Loucy (cell line): ENCODE results near the gene CKMT2.

Experiments
- H2AFZ ChIP-seq: fragments of 200-600 bp; sonication (generic); 2 replicates; pipeline ENCODE4 v1.6.0; 2016; ENCODE audit warnings: antibody characterized with exemption, mild to moderate bottlenecking, low read length, moderate library complexity
- H3F3A ChIP-seq: fragments of 200-600 bp; 2 replicates; pipeline ENCODE4 v1.6.0; 2016; ENCODE audit warnings: antibody characterized with exemption, low read depth, mild to moderate bottlenecking
- H3K27me3 ChIP-seq: fragments of 200-600 bp; sonication (generic); 2 replicates; pipeline ENCODE4 v1.6.1; 2014; ENCODE audit warnings: low read length, mild to moderate bottlenecking; ENCODE audit not compliant: insufficient read depth, poor library complexity, severe bottlenecking
- H3K36me3 ChIP-seq: fragments of 200-600 bp; sonication (generic); 2 replicates; pipeline ENCODE4 v1.6.1; 2016; ENCODE audit warnings: low read length; ENCODE audit not compliant: insufficient read depth
- H3K4me1 ChIP-seq: fragments of 200-600 bp; sonication (generic); 2 replicates; pipeline ENCODE4 v1.5.1; 2014; ENCODE audit warnings: low read length, mild to moderate bottlenecking; ENCODE audit not compliant: insufficient read depth, poor library complexity, severe bottlenecking
- H3K4me2 ChIP-seq: fragments of 200-600 bp; sonication (generic); 2 replicates; pipeline ENCODE4 v1.6.0; 2014; ENCODE audit warnings: antibody characterized with exemption, low read length, low read depth, mild to moderate bottlenecking; ENCODE audit not compliant: poor library complexity, severe bottlenecking
- H3K4me3 ChIP-seq: fragments of 200-600 bp; sonication (generic); 2 replicates; pipeline ENCODE4 v1.5.1; 2014; ENCODE audit warnings: low read length, mild to moderate bottlenecking, mixed read lengths; ENCODE audit not compliant: poor library complexity, severe bottlenecking
- H3K79me2 ChIP-seq: fragments of 200-600 bp; sonication (generic); 2 replicates; pipeline ENCODE4 v1.6.1; 2014; ENCODE audit warnings: low read length; ENCODE audit not compliant: insufficient read depth
- H3K9ac ChIP-seq: fragments of 200-600 bp; sonication (generic); 2 replicates; pipeline ENCODE4 v1.6.0; 2014; ENCODE audit warnings: mild to moderate bottlenecking, low read depth, low read length, moderate library complexity; ENCODE audit not compliant: poor library complexity, severe bottlenecking
- H3K9me2 ChIP-seq: fragments of 200-600 bp; sonication (generic); replicated peaks from 2 replicates; pipeline ENCODE4 v1.6.1; 2016; ENCODE audit warnings: low read depth, low read length, mixed read lengths
- H3K9me3 ChIP-seq: fragments of 200-600 bp; sonication (generic); 2 replicates; pipeline ENCODE4 v1.6.1; 2014; ENCODE audit warnings: mild to moderate bottlenecking, antibody characterized with exemption, low read length, low read depth; ENCODE audit not compliant: insufficient read depth
- H4K20me1 ChIP-seq: fragments of 200-600 bp; sonication (generic); 2 replicates; pipeline ENCODE4 v1.6.0; 2014; ENCODE audit warnings: antibody characterized with exemption, low read length, mild to moderate bottlenecking; ENCODE audit not compliant: insufficient read depth, poor library complexity, severe bottlenecking
- EZH2phosphoT487 ChIP-seq: fragments of 200-600 bp; IDR thresholded peaks from 2 replicates; pipeline ENCODE4 v1.6.1; 2018; ENCODE audit warnings: antibody characterized with exemption, mild to moderate bottlenecking, moderate library complexity, borderline replicate concordance
- TF ChIP-seq, protein P1 (sequence below): fragments of 200-600 bp; sonication (generic); conservative IDR thresholded peaks from 2 replicates; pipeline ENCODE4 v1.5.1; 2014; ENCODE audit warnings: mild to moderate bottlenecking, antibody characterized with exemption, low read length

The CKMT2 gene

DNA sequence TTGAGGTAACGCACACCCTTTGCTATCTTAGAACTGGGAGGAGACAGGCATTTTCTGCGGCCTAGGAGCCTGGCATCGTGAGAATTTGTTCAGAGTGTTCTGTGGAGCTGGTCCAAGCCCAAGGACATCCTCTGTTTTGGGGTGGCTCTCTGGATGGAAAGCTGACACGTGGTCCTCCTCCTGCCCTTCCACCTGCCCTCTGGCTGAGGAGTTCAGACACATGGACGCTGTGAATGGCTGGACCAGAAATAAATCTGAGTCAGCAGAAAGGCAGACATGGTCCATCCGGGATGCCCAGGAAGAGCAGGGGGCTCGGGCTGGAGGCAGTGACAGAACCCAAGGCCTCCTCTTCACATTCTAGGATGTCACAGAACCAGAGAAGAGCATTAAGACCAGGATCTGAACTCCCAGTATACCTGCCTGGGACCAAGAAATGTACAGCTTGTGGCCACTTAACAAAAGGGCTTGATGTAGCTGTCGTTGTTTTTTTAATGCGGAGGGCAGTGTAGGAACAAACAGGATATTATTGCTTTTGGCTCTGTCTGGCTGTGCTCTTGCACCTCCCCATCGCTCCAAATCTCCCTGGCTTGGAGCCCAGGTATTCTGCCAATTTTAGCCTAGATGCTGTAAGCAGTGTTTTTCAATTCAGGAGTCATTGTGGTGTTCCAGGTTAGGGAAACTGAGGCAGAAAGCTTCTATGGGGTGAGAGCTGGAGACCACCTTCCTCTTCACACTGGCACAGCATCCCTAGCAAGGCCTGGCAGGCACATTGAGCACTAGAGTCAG, 2.4 kb downstream of the CKMT2 start:
- Histone ChIP-seq H3K9me3 (no peaks in the 10 kb centered on the region), H3K4me1 (peaks cover 7% of the 10 kb centered on the region), H3K4me3 (no peak overlapping the region), H3K79me2 (no peaks in the 10 kb centered on the region), H2AFZ (no peak overlapping the region), H3K9ac (no peak overlapping the region), H4K20me1 (no peaks in the 10 kb centered on the region), H3K4me2 (no peak overlapping the region), H3K27me3 (no peaks in the 10 kb centered on the region), H3K9me2 (no peaks in the 10 kb centered on the region), H3F3A (no peaks in the 10 kb centered on the region), H3K36me3 (no peaks in the 10 kb centered on the region)
- TF ChIP-seq EZH2phosphoT487: no peak
- TF ChIP-seq, protein P1, sequence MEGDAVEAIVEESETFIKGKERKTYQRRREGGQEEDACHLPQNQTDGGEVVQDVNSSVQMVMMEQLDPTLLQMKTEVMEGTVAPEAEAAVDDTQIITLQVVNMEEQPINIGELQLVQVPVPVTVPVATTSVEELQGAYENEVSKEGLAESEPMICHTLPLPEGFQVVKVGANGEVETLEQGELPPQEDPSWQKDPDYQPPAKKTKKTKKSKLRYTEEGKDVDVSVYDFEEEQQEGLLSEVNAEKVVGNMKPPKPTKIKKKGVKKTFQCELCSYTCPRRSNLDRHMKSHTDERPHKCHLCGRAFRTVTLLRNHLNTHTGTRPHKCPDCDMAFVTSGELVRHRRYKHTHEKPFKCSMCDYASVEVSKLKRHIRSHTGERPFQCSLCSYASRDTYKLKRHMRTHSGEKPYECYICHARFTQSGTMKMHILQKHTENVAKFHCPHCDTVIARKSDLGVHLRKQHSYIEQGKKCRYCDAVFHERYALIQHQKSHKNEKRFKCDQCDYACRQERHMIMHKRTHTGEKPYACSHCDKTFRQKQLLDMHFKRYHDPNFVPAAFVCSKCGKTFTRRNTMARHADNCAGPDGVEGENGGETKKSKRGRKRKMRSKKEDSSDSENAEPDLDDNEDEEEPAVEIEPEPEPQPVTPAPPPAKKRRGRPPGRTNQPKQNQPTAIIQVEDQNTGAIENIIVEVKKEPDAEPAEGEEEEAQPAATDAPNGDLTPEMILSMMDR: no peak

DNA sequence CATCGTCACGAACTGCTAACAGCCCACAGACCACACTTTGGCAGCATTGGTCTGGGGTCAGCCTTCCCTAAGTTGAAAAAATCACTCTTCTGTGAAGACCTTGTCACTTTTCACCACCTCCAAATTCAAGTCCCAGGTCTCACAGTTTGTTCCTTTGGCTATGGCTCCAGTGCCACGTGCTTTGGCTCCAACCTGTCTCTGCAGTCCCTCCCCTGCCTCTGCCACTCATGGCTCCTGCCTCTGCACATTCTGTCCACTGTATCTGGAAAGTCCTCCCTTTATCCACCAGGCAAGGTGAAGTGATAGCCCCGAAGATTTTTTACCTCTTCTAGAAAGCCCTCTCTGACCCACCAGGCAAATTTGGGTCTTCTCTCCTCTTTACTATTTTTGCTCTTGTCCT, 5.3 kb downstream of the CKMT2 start:
- peaks cover 7% of the 10 kb centered on the region for H3K4me1 ChIP-seq
- H3K9me3 ChIP-seq: no peaks in the 10 kb centered on the region
- H2AFZ ChIP-seq: no peak overlapping the region
- no peak overlapping the region for H3K4me3 ChIP-seq
- TF ChIP-seq EZH2phosphoT487: no peak
- TF ChIP-seq, protein P1: no peak
- no peaks in the 10 kb centered on the region for H3K79me2 ChIP-seq
- H3K9ac ChIP-seq: no peak overlapping the region
- no peaks in the 10 kb centered on the region for H4K20me1 ChIP-seq
- H3K36me3 ChIP-seq: no peaks in the 10 kb centered on the region
- no peaks in the 10 kb centered on the region for H3K9me2 ChIP-seq
- no peaks in the 10 kb centered on the region for H3K27me3 ChIP-seq
- no peaks in the 10 kb centered on the region for H3F3A ChIP-seq
- H3K4me2 ChIP-seq: no peak overlapping the region

DNA sequence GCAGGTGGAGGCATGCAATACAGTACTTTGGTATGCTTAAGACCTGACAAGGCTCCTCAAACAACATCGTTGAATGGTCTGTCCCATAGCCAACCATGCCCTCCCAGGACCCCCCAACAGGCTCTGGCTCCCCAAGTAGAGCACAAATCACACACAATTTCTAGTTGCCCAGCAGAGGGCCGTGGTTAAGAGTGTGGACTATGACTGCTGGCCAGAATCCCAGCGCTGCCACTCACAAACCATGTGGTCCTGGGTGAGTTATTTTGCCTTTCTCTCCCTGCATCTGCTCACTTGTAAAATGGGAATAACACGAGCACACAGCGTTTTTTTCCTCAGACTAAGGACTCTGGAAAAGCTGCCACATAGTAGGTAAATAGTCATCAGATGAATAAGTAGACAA, 6.5 kb downstream of the CKMT2 start:
- Histone ChIP-seq H3F3A (no peaks in the 10 kb centered on the region), H3K9ac (no peak overlapping the region), H4K20me1 (no peaks in the 10 kb centered on the region), H3K9me3 (no peaks in the 10 kb centered on the region), H3K27me3 (no peaks in the 10 kb centered on the region), H3K79me2 (no peaks in the 10 kb centered on the region), H2AFZ (no peak overlapping the region), H3K36me3 (no peaks in the 10 kb centered on the region), H3K4me2 (no peak overlapping the region), H3K4me1 (peaks cover 5% of the 10 kb centered on the region), H3K9me2 (no peaks in the 10 kb centered on the region), H3K4me3 (no peak overlapping the region)
- TF ChIP-seq, protein P1: no peak
- no peak for TF ChIP-seq EZH2phosphoT487
